ENCODE results near the gene PLAAT4. TPM values are rescaled to one million over a fixed set of nuclear protein-coding genes. Genes with fewer than 3 reads are reported as not detected.
"Not testable (repeated sequence)": the region's sequence is repeated elsewhere in the genome, so short reads cannot be mapped to it uniquely, and the experiment has no call there.

PLAAT4 gene
- total RNA-seq, 1 experiment from 2014 or later: 2.9 TPM

- TF ChIP-seq ZNF512 (CRISPR knock-in tag; IDR thresholded peaks at IDR 0.05; ENCODE audit: borderline replicate concordance): no peak
Measured at GRCh38 chr11:63537293-63538101, 889 bp downstream of the PLAAT4 start (continued).

DNA sequence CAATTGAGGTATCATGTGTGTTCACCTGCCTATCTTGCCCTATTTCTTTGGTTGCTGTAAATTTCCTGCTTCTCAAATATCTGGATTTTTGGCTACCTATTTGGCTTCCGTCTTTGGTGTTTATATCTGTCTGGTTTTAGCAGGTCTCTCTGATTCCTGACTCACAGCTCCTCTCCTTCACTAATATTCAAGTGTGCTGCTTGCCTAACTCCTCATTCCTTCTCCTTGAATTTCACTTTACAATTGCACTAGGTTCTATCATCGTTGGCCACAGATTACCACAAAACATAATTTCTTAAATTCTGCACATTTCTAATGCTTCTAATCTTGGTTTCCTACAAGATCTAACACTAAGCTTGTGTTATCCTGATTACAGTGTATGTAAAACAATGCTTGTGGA lies 5.9 kb downstream of the PLAAT4 start:
- H3K4me1 Mint-ChIP-seq: peaks cover 11% of the 10 kb centered on the region
- H3K4me3 Mint-ChIP-seq; H3K36me3 Mint-ChIP-seq; CTCF ChIA-PET; ATAC-seq; DNase-seq (ENCODE audit: low spot score); H3K27ac Mint-ChIP-seq; H3K9me3 Mint-ChIP-seq; H3K27me3 Mint-ChIP-seq (ENCODE audit: low read depth); POLR2A ChIA-PET: not testable (repeated sequence)

- DNase-seq (ENCODE audit: low spot score): no peak
- no peak for ATAC-seq
- ChIA-PET POLR2A (no interaction called here), CTCF (no interaction called here)
- H3K9me3 Mint-ChIP-seq: 0 out of 2 replicates have a peak, but pooled peaks cover 5% of the 10 kb centered on the region
- H3K4me1 Mint-ChIP-seq: peaks cover 11% of the 10 kb centered on the region
- no peak overlapping the region for H3K4me3 Mint-ChIP-seq
- no peaks in the 10 kb centered on the region for H3K36me3 Mint-ChIP-seq
- no peak overlapping the region for H3K27ac Mint-ChIP-seq
- no peaks in the 10 kb centered on the region; the same call in 1 of the 2 replicates for H3K27me3 Mint-ChIP-seq (ENCODE audit: low read depth)
- TF ChIP-seq, protein P1, sequence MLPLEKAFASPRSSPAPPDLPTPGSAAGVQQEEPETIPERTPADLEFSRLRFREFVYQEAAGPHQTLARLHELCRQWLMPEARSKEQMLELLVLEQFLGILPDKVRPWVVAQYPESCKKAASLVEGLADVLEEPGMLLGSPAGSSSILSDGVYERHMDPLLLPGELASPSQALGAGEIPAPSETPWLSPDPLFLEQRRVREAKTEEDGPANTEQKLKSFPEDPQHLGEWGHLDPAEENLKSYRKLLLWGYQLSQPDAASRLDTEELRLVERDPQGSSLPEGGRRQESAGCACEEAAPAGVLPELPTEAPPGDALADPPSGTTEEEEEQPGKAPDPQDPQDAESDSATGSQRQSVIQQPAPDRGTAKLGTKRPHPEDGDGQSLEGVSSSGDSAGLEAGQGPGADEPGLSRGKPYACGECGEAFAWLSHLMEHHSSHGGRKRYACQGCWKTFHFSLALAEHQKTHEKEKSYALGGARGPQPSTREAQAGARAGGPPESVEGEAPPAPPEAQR (CRISPR knock-in tag; IDR thresholded peaks at IDR 0.05): no peak
- no peak for TF ChIP-seq ZBTB21 (CRISPR knock-in tag; IDR thresholded peaks at IDR 0.05; ENCODE audit: borderline replicate concordance)
- TF ChIP-seq NFYB (CRISPR knock-in tag; conservative IDR thresholded peaks at IDR 0.05; ENCODE audit: low read depth): no peak
- no peak for TF ChIP-seq FOXK1 (CRISPR knock-in tag; IDR thresholded peaks at IDR 0.05)
- no peak for TF ChIP-seq RORB (CRISPR knock-in tag; IDR thresholded peaks at IDR 0.05)
- TF ChIP-seq FOXP1 (CRISPR knock-in tag; IDR thresholded peaks at IDR 0.05; ENCODE audit: borderline replicate concordance): no peak
- no peak for TF ChIP-seq ZNF219 (CRISPR knock-in tag; IDR thresholded peaks at IDR 0.05; ENCODE audit: borderline replicate concordance)
- TF ChIP-seq ZNF281 (CRISPR knock-in tag; IDR thresholded peaks at IDR 0.05): no peak
- no peak for TF ChIP-seq TEAD4 (CRISPR knock-in tag; IDR thresholded peaks at IDR 0.05)
- no peak for TF ChIP-seq ZNF416 (CRISPR knock-in tag; IDR thresholded peaks at IDR 0.05)
- no peak for TF ChIP-seq E2F4 (CRISPR knock-in tag; IDR thresholded peaks at IDR 0.05; ENCODE audit: borderline replicate concordance, low read depth)
- TF ChIP-seq IRF2 (CRISPR knock-in tag; IDR thresholded peaks at IDR 0.05; ENCODE audit: borderline replicate concordance, low read depth): no peak
- TF ChIP-seq FOXP4 (CRISPR knock-in tag; IDR thresholded peaks at IDR 0.05): no peak
- TF ChIP-seq HMGA2 (CRISPR knock-in tag; IDR thresholded peaks at IDR 0.05): no peak
- TF ChIP-seq TCF7 (CRISPR knock-in tag; IDR thresholded peaks at IDR 0.05; ENCODE audit: low read depth): no peak
- TF ChIP-seq GRHL2 (CRISPR knock-in tag; IDR thresholded peaks at IDR 0.05; ENCODE audit: insufficient replicate concordance, severe bottlenecking): no peak
- TF ChIP-seq MYBL2 (CRISPR knock-in tag; IDR thresholded peaks at IDR 0.05): no peak
- no peak for TF ChIP-seq ARID4B (CRISPR knock-in tag; IDR thresholded peaks at IDR 0.05; ENCODE audit: borderline replicate concordance)
Measured at GRCh38 chr11:63543711-63544110, 7.1 kb downstream of the PLAAT4 start.
